ENCODE results near the gene TEX26.

Gene TEX26

GRCh38 chr13:30927595-30927994 lies 4.9 kb upstream of the TEX26 start:
- no peak for TF ChIP-seq CTCF (IDR thresholded peaks at IDR 0.05; ENCODE audit: control insufficient read depth, extremely low read depth, insufficient read depth)
- no peak for DNase-seq (ENCODE audit: low read depth)
- no peak overlapping the region for H3K4me3 ChIP-seq (ENCODE audit: low read depth, low read length)

- no peak for TF ChIP-seq CTCF (IDR thresholded peaks at IDR 0.05; ENCODE audit: control insufficient read depth, extremely low read depth, insufficient read depth)
- no peak for DNase-seq (ENCODE audit: low read depth)
- H3K4me3 ChIP-seq (ENCODE audit: low read depth, low read length): no peak overlapping the region
Observed at GRCh38 chr13:30928978-30929377, 3.5 kb upstream of the TEX26 start.

- no peak for TF ChIP-seq CTCF (IDR thresholded peaks at IDR 0.05; ENCODE audit: control insufficient read depth, extremely low read depth, insufficient read depth)
- H3K4me3 ChIP-seq (ENCODE audit: low read depth, low read length): no peak overlapping the region
- no peak for DNase-seq (ENCODE audit: low read depth)
Observed at GRCh38 chr13:30933354-30933670, 856 bp downstream of the TEX26 start.

- TF ChIP-seq CTCF (IDR thresholded peaks at IDR 0.05; ENCODE audit: control insufficient read depth, extremely low read depth, insufficient read depth): no peak
- no peak for DNase-seq (ENCODE audit: low read depth)
- no peak overlapping the region for H3K4me3 ChIP-seq (ENCODE audit: low read depth, low read length)
Observed at GRCh38 chr13:30934381-30934780, 1.9 kb downstream of the TEX26 start.

GRCh38 chr13:30934803-30935202 lies 2.3 kb downstream of the TEX26 start:
- no peak for TF ChIP-seq CTCF (IDR thresholded peaks at IDR 0.05; ENCODE audit: control insufficient read depth, extremely low read depth, insufficient read depth)

GRCh38 chr13:30936971-30937370 lies 4.5 kb downstream of the TEX26 start:
- DNase-seq (ENCODE audit: low read depth): no peak
- TF ChIP-seq CTCF (IDR thresholded peaks at IDR 0.05; ENCODE audit: control insufficient read depth, extremely low read depth, insufficient read depth): no peak
- H3K4me3 ChIP-seq (ENCODE audit: low read depth, low read length): no peak overlapping the region

More at GRCh38 chr13:30934803-30935202, 2.3 kb downstream of the TEX26 start:
- no peak for DNase-seq (ENCODE audit: low read depth)
- H3K4me3 ChIP-seq (ENCODE audit: low read depth, low read length): no peak overlapping the region

- DNase-seq (ENCODE audit: low read depth): no peak
- no peak overlapping the region for H3K4me3 ChIP-seq (ENCODE audit: low read depth, low read length)
- no peak for TF ChIP-seq CTCF (IDR thresholded peaks at IDR 0.05; ENCODE audit: control insufficient read depth, extremely low read depth, insufficient read depth)
Observed at GRCh38 chr13:30943881-30944280, 11.4 kb downstream of the TEX26 start.

All from LNCaP clone FGC (cell line).